HG02840 (cell line): Measurements from ENCODE around the gene LRRC59.
"Not testable (repeated sequence)": the region's sequence is repeated elsewhere in the genome, so short reads cannot be mapped to it uniquely, and the experiment has no call there.

Experiments
- ATAC-seq: cut with Tn5 transposase; IDR thresholded peaks from one replicate; pipeline ENCODE4 v1.9.1; 2021; ENCODE audit warnings: mild to moderate bottlenecking, moderate library complexity, moderate number of reproducible peaks; ENCODE audit not compliant: unreplicated experiment, low FRiP score

The LRRC59 gene

DNA sequence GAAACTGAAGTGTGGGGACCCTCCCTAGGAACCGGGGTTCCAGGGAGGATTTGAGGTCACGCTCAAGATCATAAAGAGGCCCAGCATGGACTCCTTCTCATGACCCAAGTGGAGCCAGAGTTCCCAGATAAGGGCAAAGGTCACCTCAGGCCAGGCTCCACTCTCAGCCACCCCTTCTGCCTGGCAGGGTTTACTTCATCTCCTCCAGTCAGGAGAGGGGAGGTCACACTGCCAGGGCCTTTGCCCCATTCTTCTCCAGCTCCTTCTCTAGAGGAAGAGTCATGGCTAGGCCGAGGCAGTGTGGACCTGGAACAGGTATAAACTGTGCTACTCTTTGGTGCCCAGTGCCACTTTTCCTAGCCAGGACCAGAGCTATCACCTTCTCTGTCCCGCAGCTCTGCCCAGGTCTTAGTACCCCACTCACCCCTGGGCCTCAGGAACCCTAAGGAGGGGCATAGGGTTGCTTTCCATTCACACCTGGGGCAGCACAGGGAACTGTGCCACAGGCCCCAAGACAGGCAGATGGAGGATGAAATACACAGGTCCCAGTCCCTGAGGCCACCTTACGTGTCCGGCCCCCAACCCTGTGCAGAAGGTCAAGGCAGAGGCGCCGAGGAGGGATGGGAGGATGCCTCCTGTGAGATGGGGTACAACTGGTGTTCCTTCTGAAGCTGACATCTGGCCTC is 27.8 kb upstream of the LRRC59 start:
- peak; percentile 8 for ATAC-seq

DNA sequence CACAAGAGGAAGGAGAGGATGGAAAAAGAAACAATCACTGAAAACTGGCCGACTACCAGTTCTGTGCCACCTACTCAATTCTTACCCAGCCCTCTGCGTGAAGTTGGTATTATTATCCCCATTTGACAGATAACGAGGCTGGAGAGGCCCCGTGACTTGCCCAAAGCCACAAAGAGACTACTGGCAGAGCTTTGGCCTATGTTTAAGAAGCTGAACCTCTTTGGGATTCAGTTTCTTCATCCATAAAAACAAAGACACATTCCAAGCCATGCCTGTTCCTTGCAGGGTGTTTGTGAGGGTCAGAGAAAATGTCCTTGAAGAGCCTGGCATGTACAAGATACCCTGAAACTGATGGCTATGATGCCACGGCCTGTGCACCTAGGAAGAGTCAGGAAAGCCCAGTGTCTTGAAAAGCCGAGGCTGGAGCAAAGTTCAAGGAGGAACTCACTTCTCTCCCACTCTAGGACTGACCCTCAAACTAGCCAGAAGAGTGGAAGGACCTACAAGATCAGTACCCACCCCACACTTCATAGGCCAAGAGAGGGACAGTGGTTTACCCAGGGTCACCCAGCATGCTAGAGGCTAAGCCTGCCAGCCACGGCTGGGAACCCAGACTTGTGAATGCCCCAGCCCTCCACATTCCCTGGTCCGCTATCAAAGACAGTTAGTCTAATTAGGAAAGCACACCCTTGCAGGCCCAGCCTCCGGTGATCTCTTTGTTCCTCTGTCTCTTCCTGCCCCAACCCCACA is 27.1 kb upstream of the LRRC59 start:
- ATAC-seq, result no peak

DNA sequence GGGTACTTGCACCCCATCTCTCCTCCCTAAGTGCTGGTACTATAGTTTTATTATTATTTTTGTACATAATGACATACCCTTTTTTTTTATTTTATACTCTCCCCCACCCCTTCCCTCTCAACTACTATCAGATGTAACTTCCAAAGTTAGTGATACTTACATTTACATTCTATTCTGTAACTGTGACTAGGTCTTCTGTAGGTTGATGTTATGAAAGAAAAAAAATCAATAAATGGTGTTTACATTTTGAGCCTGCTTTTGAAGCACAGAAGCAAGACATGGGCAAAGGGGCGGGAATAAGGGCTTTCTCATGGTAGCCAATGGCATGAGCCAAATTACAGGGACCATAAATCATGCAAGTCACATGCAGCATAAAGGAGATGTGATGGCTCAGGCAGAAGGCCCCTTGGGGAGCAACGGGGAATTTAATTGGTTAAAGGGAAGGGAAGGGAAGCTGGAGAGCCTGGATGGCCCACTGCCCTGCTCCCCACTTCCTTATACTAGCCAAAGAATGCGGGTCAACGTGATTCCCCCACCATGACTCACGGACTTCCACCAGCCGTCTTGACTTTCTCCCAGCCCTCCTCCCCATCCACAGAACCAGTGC is 26.3 kb upstream of the LRRC59 start:
- ATAC-seq, result no peak

DNA sequence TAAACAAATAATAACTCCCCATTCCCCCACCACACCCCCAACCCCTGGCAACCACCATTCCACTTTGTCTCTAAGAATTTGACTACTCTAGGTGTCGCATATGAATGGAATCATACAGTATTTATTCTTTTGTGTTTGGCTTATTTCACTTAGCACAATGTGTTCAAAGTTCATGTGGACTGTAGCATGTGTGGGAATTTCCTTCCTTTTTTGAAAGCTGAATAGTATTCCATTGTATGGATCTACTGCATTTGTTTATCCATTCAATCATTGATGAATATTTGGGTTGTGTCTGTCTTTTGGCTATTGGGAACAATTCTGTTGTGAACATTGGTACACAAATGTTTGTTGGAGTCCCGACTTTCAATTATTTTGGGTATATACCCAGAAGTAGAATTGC is 25.4 kb upstream of the LRRC59 start:
- ATAC-seq, result no peak

DNA sequence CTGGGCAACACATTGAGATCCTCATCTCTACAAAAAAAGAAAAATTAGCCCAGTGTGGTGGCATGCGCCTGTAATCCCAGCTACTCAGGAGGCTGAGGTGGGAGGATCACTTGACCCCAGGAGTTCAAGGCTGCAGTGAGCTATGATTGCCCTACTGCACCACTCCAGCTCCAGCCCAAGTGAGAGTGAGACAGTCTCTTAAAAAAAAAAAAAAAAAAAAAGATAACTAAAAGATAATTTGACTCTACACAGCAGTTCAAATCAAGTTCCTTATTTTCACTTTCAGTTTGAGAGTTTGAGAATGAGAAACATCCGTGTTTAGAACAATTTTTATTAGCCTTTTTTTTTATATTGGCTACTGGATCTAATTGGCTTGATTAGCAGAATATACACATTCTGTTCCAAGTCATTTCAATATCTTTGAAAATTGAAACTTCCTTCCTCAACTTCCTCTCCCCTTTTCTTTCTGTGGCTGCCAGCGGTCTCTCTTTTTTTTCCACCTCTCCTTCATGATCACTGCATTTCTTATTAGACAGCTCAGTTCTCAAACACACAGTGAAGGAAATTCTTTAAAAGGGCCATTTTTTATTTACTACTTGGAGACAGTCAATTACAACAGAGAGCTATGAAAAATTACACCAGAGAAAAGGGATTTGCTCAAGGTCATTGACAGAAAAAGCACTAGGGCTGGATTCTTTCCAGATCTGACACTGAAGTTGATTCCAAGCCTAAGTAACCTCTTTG is 24.2 kb upstream of the LRRC59 start:
- no peak for ATAC-seq

DNA sequence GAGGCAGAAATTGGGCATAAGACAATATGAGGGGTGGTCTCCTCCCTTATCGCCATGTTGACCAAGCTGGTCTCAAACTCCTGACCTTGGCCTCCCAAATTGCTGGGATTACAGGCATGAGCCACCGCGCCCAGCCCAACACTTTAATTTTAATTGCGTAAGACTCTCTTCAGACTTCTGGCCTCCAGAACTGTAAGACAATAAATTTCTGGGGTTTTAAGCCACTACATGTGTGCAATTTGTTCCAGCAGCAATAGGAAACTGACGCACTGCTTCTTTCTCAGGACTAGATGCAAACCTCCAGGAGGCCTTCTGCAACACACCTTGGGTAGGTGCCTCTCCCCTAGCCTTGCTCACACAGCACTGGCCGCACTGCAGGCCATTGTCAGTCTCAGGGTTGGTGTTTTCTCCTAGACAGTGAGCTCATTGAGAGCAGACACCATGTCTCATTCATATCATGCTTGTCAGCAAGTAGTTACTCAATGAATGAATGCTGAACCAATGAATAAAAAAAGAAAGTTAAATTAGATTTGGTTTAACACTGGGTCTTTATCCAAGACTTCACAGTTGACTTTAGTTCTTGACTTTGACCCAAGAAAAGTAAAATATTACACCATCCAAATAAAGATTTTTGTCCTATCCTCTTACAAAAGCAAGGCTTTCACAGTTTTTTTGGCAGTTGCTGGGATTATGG is 23.2 kb upstream of the LRRC59 start:
- ATAC-seq, result no peak

DNA sequence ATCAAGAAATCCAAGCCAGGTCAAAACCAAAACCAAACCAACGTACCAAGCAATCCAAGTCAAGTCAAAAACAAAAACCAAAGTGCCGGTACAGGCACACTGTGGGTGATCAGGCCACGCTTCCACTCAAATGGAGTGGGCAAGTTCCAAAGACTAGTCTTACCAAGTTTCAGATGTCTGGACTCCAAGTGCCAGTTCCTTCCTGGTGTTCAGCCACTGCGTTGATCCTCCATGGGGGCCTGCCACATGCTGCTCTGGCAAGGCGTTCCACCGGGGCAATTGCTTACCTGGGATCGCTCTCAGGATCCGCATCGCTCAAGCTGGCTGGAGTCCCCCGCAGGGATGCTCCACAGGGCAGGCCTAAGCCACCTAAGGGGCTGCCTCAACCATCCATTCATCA is 22.3 kb upstream of the LRRC59 start:
- not testable (repeated sequence) for ATAC-seq

DNA sequence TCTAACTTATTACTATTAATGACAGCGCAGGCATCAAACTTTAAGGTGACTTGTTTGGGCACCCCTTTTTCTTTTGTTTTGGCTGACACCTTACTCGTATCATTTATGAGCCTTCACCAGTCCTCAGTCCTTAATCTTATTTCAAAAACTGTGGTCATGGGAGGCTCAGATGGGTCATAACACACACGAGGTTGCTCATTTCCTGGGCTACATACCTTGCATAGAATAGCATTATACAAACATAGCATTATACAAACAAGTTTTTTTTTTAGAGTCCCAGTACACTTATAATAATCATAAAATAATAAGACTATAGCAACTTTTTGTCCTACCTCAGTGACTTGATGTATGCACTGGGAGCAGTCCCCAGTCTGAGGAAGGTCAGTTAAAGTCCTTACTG is 17.5 kb upstream of the LRRC59 start:
- no peak for ATAC-seq

DNA sequence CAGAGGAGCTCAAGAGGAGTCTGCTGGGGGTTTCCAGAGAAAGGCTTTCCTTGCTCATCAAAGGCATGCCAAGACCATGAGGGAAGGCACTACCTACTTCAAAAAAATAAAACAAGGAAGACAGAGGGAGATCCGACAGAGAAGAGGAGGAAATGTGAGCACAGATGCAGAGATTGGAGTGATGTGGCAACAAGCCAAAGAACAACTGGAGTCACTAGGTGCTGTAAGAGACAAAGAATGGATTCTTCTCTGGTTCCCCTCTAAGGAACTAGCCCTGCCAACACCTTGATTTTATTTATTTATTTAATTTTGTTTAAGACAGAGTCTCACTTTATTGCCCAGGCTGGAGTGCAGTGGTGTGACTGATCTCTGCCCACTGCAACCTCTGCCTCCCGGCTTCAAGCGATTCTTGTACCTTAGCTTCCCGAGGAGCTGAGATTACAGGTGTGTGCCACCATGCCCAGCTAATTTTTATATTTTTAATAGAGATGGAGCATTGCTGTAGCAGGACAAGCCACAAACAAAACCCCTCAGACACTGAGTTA is 14.9 kb upstream of the LRRC59 start:
- no peak for ATAC-seq

DNA sequence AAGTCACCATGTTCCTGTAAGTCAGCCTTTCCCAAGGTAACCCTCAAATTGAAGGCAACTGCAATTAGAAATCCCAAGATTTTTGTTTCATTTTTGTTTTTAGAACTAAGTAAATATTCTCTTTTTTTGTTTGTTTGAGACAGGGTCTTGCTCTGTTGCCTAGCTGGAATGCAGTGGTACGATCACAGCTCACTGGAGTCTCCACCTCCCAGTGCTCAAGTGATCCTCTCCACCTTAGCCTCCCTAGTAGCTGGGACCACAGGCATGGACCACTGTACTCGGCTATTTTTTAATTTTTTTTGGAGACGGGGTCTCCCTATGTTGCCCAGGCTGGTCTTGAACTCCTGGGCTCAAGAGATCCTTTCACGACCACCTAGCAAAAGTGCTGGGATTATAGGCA is 10.6 kb upstream of the LRRC59 start:
- ATAC-seq, result no peak

DNA sequence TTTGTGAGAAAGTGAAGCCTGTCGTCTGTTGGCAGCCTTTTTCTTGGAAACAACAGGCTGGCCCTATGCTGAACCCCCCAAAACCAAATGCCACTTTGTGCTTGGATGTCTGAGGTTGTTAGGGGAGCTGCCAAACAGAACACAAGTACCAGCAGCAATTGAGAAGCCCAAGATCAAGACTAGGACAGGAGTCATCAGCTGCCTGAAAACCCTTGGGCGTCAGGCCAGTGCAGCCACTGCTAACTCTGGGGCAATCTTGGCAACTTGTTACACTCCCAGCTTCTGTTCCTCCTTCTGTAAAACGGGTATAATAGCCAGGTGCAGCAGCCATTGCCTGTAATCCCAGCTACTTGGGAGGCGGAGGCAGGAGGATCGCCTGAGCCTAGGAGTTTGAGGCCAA is 9.3 kb upstream of the LRRC59 start:
- ATAC-seq, result no peak

DNA sequence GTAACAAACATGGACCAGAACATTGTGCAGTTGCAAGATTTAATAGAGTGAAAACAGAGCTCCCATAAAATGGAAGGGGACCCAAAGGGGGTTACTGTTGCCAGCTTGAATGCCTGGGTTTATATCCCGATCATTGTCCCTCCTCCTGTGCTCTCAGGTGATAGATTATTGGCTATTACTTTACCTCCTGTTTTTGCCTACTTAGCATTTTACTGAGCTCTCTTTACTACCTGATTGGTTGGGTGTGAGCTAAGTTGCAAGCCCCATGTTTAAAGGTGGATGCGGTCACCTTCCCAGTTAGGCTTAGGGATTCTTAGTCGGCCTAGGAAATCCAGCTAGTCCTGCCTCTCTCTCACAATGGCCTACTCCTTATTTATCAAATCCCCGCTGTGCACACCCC is 8.0 kb upstream of the LRRC59 start:
- not testable (repeated sequence) for ATAC-seq

DNA sequence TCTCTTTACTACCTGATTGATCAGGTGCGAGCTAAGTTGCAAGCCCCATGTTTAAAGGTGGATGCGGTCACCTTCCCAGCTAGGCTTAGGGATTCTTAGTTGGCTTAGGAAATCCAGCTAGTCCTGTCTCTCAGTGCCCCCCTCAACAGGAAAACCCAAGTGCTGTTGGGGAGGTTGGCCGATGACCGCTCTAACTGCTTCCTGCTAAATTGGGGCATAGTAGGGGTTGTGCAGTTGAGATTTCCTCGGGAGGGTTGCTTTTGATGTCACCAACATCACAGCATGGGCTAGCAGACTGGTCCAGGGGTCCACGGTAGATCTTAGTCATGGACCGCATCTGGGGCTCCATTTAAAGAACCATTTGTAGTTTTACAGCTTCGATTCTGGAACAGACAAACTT is 2.3 kb upstream of the LRRC59 start:
- not testable (repeated sequence) for ATAC-seq

DNA sequence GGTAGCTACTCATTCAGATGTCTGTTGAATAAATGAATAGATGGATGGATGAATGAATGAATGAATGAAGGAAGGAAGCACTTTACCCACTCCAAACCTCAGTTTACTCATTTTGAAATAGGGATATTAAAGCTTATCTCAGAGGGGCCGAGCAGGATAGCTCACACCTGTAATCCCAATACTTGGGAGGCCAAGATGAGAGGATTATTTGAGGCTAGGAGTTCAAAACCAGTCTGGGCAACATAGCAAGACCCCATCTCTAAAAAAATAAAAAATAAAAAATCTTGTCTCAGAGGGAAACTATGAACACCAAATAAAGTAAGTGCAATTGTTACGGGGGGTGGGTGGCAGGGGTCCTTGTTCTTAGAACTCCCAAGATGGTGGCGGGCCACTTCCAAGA is 1.3 kb upstream of the LRRC59 start:
- ATAC-seq, result not testable (repeated sequence)

DNA sequence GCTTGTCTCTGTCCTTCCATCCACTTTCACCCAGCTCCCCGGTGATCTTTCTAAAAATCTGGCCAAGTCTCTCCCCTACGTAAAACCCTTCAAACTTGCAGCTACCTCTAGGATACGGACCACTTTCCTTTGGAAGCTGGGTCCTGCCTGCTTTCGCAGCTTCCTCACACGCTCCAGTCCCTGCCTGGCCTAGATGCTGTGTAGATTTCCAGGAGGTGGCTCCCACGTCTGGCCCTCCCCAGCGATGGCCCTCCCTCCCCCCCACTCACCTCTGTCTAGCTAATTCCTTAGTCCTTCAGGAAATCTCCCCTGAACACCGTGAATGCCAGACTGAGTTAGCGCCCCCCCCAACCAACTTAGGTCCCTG is 579 bp upstream of the LRRC59 start:
- ATAC-seq, result no peak

DNA sequence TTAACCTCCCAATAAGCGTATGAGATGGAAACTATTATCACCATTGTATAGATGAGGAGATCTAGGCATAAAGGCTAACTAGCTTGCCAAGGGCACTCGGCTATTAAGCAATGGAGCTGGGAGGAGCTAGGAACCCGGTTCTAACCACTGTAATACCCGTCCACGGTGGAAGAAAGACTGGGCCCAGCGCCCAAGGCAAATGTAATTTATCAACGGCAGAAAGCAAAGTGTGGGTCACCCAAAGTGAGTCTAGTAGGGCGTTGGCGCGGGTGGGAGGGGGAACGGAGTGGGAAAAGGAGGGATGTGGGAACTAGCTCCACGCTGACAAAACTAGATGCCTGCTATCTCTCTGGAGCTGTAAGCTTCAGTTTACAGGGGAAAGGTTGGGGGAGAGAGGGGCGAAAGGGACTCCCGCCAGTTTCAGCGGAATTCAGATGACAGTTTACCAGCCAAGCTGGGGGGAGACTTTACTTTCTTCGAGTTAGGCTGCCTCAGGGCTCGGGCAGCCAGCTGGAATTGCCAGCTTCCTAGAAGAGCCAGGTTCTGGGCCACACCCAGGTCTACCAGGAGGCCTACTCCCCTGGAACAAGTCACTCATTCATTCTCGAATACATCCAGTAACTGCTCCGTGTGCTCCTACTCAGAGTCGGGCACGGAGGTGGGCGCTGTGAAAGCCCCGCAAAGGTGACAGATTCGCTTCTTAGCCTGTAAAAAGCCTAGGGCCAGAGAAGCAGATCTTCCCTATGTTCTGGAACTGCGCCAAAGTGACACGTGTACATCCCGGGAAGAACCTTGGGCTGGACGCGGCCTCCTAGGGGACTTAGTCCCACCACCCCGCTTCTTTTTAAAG is 837 bp downstream of the LRRC59 start:
- ATAC-seq, result no peak

DNA sequence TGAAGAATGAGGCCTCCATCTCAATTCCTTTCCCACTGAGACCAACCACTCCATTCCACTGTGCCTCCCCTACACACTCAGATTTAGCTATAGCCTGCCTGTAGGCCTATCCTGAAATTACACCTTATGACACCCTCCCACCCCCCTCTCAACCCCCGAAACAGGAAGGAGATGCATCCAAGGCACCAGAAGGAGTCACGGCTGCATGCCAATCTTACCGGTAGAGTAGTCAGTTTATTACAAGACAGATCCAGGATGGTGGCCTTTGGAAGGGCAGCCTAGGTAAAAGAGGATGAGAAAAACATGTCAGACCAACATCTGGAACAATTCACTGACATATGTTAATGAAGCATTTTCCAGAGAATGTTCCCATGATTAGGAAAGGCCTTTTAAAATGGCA is 2.6 kb downstream of the LRRC59 start:
- no peak for ATAC-seq

DNA sequence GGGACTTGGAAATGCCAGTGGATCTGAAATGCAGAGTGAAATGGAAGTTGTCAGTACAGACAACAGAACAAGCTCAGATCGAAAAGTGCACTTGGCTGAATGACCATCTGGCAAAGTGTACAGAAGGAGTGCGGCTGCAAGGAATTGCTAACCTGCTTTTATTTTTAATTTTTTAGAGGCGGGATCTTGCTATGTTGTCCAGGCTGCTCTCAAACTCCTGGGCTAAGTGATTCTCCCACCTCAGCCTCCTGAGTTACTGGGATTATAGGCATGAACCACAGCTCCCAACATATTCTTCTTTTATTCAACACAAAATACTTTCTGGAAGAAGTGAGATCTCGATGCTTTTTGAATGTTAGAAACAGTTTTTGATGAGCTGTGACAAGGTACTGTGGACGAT is 3.6 kb downstream of the LRRC59 start:
- no peak for ATAC-seq

DNA sequence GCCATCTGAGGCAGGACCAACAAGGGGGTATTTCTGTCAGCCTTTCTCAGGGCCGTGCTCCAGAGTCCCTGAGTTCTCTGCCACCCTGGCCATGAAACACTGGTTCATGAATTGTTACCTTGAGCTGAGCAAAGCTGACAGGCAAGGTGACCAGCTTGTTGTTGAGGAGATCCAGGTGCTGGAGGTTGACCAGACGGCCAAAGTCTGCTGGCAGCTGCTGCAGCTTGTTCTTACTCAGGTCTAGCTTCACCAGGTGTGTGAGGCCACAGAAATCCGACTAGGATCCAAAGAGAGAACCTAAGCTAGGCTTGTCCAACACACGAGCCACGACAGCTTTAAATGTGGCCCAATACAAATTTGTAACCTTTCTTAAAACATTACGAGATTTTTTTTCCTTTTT is 4.7 kb downstream of the LRRC59 start:
- no peak for ATAC-seq
